Fibroblast of lung (primary cell): ENCODE measurements around the gene FHIT.

Source experiments
- EZH2 ChIP-seq: IDR thresholded peaks from 2 replicates; pipeline ENCODE4 v1.5.1; 2012; ENCODE audit warnings: low read length, control low read depth, mild to moderate bottlenecking; ENCODE audit errors: missing control alignments
- TF ChIP-seq, protein P1 (sequence below), 2 donors: IDR thresholded peaks in 1 of 2; conservative IDR thresholded peaks in 1 of 2; 1 replicate in 1 of 2; 2 replicates in 1 of 2; pipeline ENCODE4 v1.5.1; 2011 to 2012; ENCODE audit warnings: low read length in 2 of 2, control low read depth in 1 of 2, inconsistent platforms in 1 of 2, low read depth in 1 of 2, mild to moderate bottlenecking in 1 of 2

DNA sequence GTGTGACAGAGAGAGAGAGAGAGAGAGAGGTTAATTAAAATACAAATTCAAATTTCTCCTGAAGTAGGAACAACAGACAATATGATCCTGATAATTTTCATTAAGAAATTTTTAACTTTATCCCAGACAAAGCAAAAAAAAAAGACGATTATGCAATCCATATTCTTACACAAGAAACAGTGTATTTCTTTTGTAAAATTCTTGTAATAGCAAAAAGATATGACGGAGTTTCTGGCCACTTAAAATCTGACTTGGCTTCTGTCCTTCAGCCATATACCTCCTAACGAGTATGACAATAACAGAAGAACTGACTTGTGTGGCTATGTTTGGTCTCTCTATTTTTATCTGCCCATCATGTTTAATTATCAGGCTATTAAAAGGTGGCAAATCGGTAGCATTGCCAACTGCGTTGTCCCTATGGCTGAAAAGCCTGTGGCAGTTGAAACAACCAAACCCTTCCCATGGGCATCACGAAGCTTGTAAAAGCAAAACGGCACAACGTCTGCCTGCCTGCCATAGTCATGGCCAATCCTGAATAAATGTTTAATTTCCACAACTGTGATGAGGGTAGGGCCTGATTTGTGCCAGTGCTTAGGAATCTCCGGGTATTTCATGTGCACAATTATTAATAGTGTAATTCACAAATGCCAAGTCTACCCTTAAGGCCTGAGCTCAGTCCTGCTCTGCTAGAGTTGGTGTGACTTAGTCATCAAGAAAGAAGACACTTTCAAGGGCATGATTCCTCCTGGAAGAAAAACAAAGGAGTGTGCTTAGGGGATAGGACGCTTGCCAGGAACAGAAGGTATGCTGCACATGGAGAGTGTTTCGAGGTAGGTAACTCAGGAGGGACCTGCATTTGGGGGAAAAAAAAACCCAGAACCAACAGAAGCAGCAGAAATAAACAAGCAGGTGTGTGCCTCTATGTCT, 1090.2 kb downstream of the FHIT start:
- TF ChIP-seq, protein P1, sequence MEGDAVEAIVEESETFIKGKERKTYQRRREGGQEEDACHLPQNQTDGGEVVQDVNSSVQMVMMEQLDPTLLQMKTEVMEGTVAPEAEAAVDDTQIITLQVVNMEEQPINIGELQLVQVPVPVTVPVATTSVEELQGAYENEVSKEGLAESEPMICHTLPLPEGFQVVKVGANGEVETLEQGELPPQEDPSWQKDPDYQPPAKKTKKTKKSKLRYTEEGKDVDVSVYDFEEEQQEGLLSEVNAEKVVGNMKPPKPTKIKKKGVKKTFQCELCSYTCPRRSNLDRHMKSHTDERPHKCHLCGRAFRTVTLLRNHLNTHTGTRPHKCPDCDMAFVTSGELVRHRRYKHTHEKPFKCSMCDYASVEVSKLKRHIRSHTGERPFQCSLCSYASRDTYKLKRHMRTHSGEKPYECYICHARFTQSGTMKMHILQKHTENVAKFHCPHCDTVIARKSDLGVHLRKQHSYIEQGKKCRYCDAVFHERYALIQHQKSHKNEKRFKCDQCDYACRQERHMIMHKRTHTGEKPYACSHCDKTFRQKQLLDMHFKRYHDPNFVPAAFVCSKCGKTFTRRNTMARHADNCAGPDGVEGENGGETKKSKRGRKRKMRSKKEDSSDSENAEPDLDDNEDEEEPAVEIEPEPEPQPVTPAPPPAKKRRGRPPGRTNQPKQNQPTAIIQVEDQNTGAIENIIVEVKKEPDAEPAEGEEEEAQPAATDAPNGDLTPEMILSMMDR (conservative IDR thresholded peaks at IDR 0.05 in 1 of 2, IDR thresholded peaks at IDR 0.05 in 1 of 2; ENCODE audit: low read depth in 1 of 2, low read length in 2 of 2) = no peak
- no peak for TF ChIP-seq EZH2
